Measurements from ENCODE around the gene SBK3.
A peak's percentile ranks its signal among the peaks of the same experiment; 100 is the strongest.

The SBK3 gene

DNA sequence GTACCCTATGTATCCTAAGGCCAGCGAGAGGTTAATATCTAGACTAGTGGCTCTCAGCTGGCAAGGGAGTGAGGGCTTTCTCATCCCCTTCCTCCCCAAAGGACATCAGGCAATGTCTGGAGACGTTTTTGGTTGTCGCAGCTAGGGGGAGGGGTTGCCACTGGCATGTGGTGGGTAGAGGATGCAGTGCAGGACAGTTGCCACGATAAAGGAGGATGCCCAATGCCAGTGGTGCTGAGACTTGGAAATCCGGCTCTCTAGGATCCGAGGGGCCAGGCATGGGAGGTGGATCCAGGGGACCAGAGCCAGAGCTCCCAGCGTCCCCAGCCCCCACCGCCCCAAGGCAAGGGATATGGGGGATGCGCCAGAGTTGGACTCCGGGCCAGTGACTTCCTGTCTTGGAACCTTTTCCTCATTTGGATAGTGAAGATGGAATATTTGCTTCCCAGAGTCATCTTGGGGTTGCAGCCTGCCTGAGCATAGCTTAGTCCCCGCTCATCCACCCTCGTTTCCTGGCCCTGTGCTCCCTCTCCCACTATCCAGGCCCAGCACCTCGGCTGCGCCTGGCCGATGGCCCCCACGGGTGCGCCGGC, 52.2 kb downstream of the SBK3 start:
- H3K4me1 ChIP-seq (ENCODE audit: control insufficient read depth, insufficient read depth, low read length): peaks cover 45% of the 10 kb centered on the region
- H3K9me3 ChIP-seq (ENCODE audit: control insufficient read depth, low read length): no peaks in the 10 kb centered on the region
- no peaks in the 10 kb centered on the region for H3K36me3 ChIP-seq (ENCODE audit: control insufficient read depth, insufficient read depth, low read length, severe bottlenecking)
- H3K27me3 ChIP-seq (replicated peaks; ENCODE audit: control insufficient read depth, insufficient read depth, low read length): no peaks in the 10 kb centered on the region
- no peak for DNase-seq (ENCODE audit: low read depth)
- H3K9ac ChIP-seq (ENCODE audit: low read length): peak overlapping the region; percentile 86
- H3K4me3 ChIP-seq (ENCODE audit: low read length): peak overlapping the region; percentile 82

- no peak for DNase-seq (ENCODE audit: low read depth)
- Histone ChIP-seq H3K4me1 (ENCODE audit: control insufficient read depth, insufficient read depth, low read length) (peaks cover 50% of the 10 kb centered on the region), H3K9ac (ENCODE audit: low read length) (no peak overlapping the region), H3K9me3 (ENCODE audit: control insufficient read depth, low read length) (no peaks in the 10 kb centered on the region), H3K27me3 (replicated peaks; ENCODE audit: control insufficient read depth, insufficient read depth, low read length) (no peaks in the 10 kb centered on the region), H3K36me3 (ENCODE audit: control insufficient read depth, insufficient read depth, low read length, severe bottlenecking) (no peaks in the 10 kb centered on the region), H3K4me3 (ENCODE audit: low read length) (no peak overlapping the region)
Observed at GRCh38 chr19:55492362-55492944, 52.9 kb downstream of the SBK3 start.

DNA sequence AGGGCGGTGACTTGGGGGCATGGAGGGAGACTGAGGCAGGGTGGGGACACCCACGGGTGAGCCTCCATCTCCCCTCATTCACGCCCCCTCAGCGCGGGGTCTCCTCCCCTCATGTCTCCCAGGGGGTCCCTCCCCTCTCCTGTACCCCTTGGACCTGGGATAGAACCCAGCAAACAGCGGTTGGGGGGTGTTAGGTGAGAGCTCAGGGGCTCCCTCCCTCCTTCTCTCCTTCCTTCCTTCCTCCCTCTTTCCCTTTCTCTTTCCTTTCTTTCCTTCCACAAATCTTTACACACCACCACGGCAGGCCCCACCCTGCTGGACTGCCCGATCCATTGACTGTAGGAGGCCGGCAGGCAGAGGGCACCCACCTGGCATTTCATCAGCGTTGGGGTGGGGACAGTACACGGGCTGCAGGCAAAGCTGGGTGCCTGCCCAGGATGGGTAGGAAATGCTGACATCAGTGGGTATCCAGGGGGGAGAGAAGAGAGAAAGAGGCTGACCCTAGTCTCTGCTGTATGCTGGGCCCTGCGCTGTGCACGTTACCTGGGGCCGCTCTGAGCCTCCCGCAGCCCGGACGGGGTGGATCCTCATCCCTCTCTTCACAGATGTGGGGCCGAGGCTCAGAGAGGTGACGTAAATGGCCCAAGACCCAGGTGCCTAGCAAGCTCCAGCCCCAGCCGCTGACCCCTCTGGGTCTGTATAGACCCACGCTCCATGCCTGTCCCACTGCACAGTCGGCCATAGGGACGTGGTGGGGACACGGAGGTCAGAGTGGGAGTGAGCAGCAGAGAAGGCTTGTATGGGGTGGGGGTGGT, 53.6 kb downstream of the SBK3 start:
- H3K36me3 ChIP-seq (ENCODE audit: control insufficient read depth, insufficient read depth, low read length, severe bottlenecking): no peaks in the 10 kb centered on the region
- H3K4me1 ChIP-seq (ENCODE audit: control insufficient read depth, insufficient read depth, low read length): peaks cover 57% of the 10 kb centered on the region
- DNase-seq (ENCODE audit: low read depth): no peak
- no peaks in the 10 kb centered on the region for H3K27me3 ChIP-seq (replicated peaks; ENCODE audit: control insufficient read depth, insufficient read depth, low read length)
- H3K9ac ChIP-seq (ENCODE audit: low read length): peak overlapping the region; percentile 59
- H3K4me3 ChIP-seq (ENCODE audit: low read length): no peak overlapping the region
- no peaks in the 10 kb centered on the region for H3K9me3 ChIP-seq (ENCODE audit: control insufficient read depth, low read length)

Measured in adipocyte (in vitro differentiated cells).